NAMALWA (cell line): ENCODE results near the gene UROD.

Source experiments
- DNase-seq: peaks from one replicate; pipeline ENCODE4 v3.0.0-alpha.2; 2015; ENCODE audit warnings: low spot score

UROD gene

GRCh38 chr1:45008516-45008915 lies 3.5 kb upstream of the UROD start:
- no peak for DNase-seq

DNA sequence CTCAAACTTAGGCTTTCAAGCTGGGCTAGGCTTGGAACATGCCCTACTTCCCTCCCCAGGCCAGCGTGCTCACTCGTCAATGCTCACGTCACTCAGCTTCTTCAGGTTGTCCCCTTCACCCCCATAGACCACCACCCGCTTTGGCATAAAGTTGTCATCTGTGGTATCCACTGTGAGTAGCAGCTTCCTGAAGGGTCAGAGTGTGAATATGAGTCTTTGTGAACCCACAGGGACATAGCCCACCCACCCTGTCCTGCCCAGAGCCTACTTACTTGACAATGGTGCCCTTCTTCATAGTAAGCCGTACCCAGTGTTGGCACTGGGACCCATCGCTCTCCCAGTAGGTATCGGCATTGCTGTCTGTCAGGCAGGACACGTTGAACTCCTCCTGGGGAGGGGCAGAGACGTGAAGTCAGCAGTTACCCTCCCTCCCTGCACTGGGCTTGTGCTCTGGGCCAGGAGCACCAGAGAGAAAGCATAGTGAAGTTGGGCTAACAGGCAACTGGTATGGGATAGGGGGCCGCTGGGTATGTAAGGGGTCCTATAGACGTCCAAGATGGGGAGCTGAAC lies 2.7 kb upstream of the UROD start:
- DNase-seq = no peak

DNA sequence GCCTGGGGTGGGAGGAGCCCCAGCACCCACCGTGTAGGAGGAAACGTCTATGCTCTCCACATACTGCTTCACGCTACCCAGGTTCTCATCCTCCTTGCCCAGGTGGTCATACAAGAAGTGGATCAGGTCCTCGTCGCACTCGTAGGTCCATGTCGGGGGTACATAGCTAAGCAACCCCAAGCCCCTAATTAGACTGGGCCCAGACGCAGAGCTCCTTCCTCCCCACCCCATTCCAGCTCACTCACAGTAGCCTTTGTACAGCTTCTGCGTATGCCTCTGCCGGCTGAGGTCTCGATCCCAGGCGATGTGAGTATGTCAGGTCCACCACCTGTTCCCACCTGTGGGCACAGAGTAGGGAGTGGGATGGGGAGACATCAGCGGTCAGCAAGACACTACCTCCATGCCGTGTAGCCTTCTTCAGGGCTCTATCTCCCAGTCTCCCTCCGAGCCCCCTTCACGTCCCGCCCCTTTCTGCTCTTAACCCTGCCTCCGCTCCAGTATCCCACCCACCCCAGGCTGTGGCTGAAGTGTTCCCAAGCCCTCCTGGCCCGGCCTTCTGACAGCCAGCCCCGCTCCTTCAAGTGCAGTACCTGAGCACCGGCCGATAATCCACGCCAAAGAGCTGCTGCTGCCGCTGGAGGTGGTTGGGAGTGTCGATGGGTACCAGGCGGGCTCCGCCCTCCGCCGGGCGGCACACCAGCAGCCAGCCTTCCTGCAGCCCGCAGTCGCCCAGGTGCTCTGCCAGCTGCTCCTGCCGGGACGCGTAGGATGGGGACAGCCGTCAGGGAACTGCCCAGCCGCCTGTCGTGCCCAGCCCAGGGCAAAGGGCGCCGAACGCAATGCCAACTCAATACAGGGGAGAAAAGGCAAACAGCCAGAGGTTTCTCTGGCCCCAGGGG lies 1.8 kb upstream of the UROD start:
- DNase-seq = peak; percentile 28

- peak; percentile 84 for DNase-seq
Observed at GRCh38 chr1:45010855-45011811, 921 bp upstream of the UROD start, which contains the start of gene HECTD3. HECTD3 (minus strand) TSS chr1:45011324; CDS start chr1:45011257, 67 bp downstream.

GRCh38 chr1:45012639-45013278 lies 705 bp downstream of the UROD start:
- DNase-seq = no peak

- DNase-seq = no peak
Observed at GRCh38 chr1:45013551-45014209, 1.6 kb downstream of the UROD start.

- DNase-seq = peak; percentile 86
Observed at GRCh38 chr1:45014321-45015028, 2.4 kb downstream of the UROD start.

DNA sequence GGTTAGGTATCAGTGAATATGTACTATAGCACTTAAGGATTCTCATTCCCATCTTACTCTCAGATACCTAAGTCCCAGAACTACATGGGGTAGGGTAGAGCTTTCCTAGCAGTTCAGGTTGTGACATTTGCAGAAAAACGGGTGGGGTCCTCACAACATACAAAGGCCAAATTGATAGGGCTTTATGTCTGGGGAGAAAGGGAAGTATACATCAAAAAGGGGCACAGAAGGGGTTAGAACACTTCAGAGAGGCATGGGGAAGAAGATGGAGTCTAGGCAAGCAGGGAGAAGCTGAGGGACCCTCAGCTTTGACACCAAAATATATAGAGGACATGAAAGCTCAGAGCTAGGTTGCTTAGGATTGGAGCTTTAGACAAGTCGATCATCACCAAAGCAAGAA lies 3.6 kb downstream of the UROD start:
- DNase-seq = no peak

DNA sequence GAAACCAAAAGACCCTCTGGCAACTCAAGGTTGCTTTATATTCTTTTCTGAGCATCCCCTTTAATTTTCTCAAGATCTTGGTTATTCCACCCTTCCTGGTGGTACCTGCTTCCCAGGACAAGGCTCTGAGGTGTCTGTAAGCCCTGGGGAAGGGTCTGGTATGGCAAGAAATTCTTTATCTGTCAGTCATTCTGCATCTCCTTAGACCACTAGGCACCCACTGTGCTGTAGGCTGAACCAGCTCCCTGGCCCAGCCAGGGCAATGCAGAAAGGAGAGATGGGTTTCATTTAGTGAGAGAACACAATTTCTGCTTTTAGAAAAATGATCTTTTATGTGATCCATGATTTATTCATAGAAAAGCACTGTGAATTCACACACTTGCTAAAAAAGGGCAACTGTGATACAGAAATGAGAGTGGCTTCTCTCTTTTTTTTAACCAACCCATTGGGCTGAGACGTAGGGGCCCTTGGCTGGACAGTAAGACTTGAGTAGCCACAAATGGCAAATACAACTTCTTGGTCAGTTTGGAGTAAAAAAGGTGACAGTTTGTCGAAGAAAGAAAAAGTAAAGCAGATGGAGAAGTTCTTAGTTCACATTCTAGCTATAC lies 4.1 kb downstream of the UROD start:
- DNase-seq = no peak

DNA sequence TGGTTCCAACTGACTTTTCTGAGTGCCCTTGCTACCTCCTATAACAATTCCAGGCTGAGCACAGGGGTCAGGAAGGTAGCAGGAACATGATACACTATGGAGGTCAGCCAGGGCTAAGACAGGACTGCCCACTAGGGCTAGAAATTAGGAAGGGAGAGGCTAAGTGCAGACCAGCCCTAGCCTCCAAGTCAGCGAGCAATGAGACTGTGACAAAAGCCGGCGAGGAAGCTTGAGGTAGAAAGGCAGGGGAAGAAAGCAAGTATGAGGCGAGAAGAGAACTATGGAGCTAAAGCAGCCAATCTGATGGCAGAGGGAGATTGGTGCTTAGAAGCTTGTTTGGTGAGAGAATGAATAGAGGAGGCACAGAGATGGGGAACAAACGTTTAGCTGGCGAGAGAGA lies 4.7 kb downstream of the UROD start:
- DNase-seq = no peak

GRCh38 chr1:45018599-45019230 lies 6.7 kb downstream of the UROD start:
- DNase-seq = peak; percentile 74

GRCh38 chr1:45023663-45024062 lies 11.6 kb downstream of the UROD start:
- DNase-seq = no peak

DNA sequence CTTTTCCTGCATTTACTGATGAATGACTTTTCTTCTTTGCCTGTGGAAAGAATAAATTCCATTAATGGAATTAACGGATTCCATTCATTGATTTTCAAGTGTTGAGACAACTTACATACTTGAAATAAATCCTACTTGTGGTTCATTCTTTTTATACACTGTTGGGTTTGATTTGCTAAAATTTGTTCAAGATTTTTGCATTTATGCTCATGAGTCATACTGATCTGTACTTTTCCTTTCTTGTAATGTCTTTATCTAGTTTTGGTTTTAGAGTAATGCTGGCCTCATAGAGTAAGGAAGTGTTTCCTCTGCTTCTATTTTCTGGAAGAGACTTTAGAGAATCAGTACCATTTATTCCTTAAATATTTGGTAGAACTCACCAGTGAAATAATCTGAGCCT lies 14.4 kb downstream of the UROD start:
- no peak for DNase-seq

DNA sequence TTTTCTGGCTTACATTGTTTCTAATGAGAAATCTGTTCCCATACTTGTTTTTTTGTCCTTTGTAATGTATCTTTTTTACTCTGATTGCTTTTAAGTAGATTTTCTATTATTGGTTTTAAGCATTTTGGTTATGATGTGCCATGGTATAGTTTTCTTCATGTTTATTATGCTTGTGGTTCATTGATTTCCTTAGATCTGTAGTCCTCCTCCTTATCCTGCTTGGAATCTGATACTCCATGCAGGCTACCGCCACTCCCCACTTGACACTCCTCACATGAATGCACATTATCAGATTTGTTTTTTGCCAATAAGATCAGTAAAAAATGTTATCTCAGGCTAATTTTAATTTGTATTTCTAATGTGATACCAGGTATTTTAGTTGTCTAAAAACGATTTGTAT lies 20.8 kb downstream of the UROD start:
- no peak for DNase-seq

- DNase-seq = peak; percentile 58
Observed at GRCh38 chr1:45033356-45033755, 21.3 kb downstream of the UROD start.

DNA sequence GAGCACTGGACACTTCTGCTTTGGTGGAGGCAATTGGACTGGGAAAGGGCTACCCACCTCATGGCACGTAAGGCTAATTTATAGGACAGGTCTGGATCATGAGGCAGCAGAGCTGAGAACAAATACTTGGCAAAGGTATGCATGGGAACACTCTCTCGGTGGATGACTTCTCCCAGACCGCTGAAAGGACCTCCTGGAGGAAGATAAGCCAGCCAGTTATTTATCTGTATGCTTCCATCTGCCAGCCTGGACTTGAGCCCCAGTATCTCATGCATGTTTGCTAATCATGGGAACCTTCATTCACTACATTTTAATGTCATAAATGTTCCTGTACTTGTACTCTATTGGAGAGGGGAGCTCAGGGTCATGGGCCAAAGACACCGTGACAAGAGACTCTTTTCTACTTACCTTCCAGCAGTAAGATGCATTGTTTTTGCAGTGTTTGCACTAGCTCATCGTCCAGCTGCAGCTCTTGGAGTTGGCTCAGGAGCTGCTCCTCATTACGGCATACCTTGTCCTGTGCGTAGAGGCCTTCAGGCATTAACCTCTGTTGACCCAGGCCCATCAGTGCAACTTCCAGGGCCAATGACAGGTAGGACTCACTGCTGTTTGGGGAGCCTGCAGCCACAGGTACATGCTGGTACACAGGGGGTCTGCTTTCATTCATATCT lies 23.7 kb downstream of the UROD start:
- no peak for DNase-seq

DNA sequence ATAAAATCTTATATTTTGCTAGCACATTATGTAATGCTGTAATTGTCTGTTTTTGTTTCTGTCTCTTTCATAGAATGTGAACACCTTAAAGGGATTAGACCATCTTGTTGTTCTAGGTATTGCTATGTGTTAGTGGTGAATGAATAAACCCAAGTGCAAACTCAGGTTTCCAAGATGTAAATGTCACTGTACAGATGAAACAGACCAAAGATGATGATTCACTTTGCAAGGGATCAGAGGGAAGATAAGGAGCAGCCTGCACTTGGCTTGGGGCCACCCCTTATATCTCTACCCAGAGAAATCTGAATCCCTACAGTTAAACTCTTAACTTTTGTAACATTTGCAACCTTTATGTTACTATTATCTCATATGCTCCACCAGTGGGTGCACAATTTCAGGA lies 25.4 kb downstream of the UROD start:
- DNase-seq = no peak

GRCh38 chr1:45038240-45038639 lies 26.2 kb downstream of the UROD start:
- no peak for DNase-seq

GRCh38 chr1:45038661-45039364 lies 26.8 kb downstream of the UROD start:
- DNase-seq = no peak
